MCF 10A (cell line): Measurements from ENCODE around the gene MYOM1. TPM values are rescaled to one million over a fixed set of nuclear protein-coding genes. Genes with fewer than 3 reads are reported as not detected.

Experiments
- BruUV-seq: library from RNA; stranded (reverse); fragments of 400-500 nt; replicated peaks from 2 replicates; lab custom pipeline; 2021; lab: Mats Ljungman, UMichigan
- CTCF ChIA-PET: fragments of 300-600 bp; sonication (Branson Sonifier 250); formaldehyde crosslinking; extraction: SDS; loops from one replicate; lab custom pipeline; 2021; ENCODE audit warnings: antibody characterized with exemption, inconsistent platforms; lab: Yijun Ruan, JAX
- POLR2A ChIA-PET: fragments of 300-600, 350-650 bp; sonication (Branson Sonifier 250); formaldehyde crosslinking; extraction: SDS; loops from one replicate; lab custom pipeline; 2020; ENCODE audit warnings: antibody characterized with exemption, inconsistent platforms; lab: Yijun Ruan, JAX
- DNase-seq: peaks from one replicate; pipeline ENCODE4 v3.0.0-alpha.2; 2018; ENCODE audit not compliant: unreplicated experiment
- H3K27ac Mint-ChIP-seq: one replicate; pipeline ENCODE4 v1.8.0; 2022; ENCODE audit warnings: mild to moderate bottlenecking, low read depth, mixed read lengths; ENCODE audit not compliant: unreplicated experiment
- H3K27me3 Mint-ChIP-seq: one replicate; pipeline ENCODE4 v1.8.0; 2022; ENCODE audit warnings: mixed read lengths; ENCODE audit not compliant: insufficient read depth, unreplicated experiment
- H3K36me3 Mint-ChIP-seq: one replicate; pipeline ENCODE4 v1.8.0; 2022; ENCODE audit warnings: mild to moderate bottlenecking, moderate library complexity, mixed read lengths; ENCODE audit not compliant: insufficient read depth, unreplicated experiment
- H3K4me1 Mint-ChIP-seq: one replicate; pipeline ENCODE4 v1.8.0; 2022; ENCODE audit warnings: mixed read lengths; ENCODE audit not compliant: insufficient read depth, unreplicated experiment
- H3K4me3 Mint-ChIP-seq: one replicate; pipeline ENCODE4 v1.8.0; 2022; ENCODE audit warnings: mild to moderate bottlenecking, moderate library complexity, mixed read lengths; ENCODE audit not compliant: unreplicated experiment
- H3K9me3 Mint-ChIP-seq: one replicate; pipeline ENCODE4 v1.8.0; 2022; ENCODE audit warnings: mixed read lengths; ENCODE audit not compliant: unreplicated experiment
- CTCF ChIP-seq: fragments of 200-600 bp; IDR thresholded peaks from one replicate; pipeline ENCODE4 v1.8.0; 2022; ENCODE audit warnings: antibody characterized with exemption, mild to moderate bottlenecking; ENCODE audit not compliant: unreplicated experiment
- intact Hi-C: fragments of 100-400 bp; cut with micrococcal nuclease; formaldehyde crosslinking; loops from 2 replicates; pipeline ENCODE4 v1.14.1; 2022
- total RNA-seq: library from RNA; stranded (reverse); gene quantifications from 2 replicates; pipeline ENCODE4 v1.2.3, GENCODE V29; 2022

MYOM1 gene
- total RNA-seq, 1 experiment from 2014 or later, result 0.21 TPM

GRCh38 chr18:3151399-3152264 lies 68.1 kb downstream of the MYOM1 start:
- H3K27ac Mint-ChIP-seq, result peak overlapping the region; percentile 77
- H3K36me3 Mint-ChIP-seq, result no peaks in the 10 kb centered on the region
- peak; percentile 50 for DNase-seq
- H3K4me1 Mint-ChIP-seq, result peaks cover 54% of the 10 kb centered on the region
- intact Hi-C loops, result loop anchor here (1.0 to 5.0 kb wide), 2 partner anchors 204 to 219 kb away; no protein-coding TSS in a partner anchor
- BruUV-seq, result no TSS peak
- H3K9me3 Mint-ChIP-seq, result no peaks in the 10 kb centered on the region
- CTCF ChIA-PET, result interaction anchor here (0.5 to 3.1 kb wide), 46 partner anchors 9 to 416 kb away, joined by 3 to 35 read pairs (median 4); partner anchors contain the start of gene MYL12A
- POLR2A ChIA-PET, result interaction anchor here (0.6 to 3.1 kb wide), 6 partner anchors 15 to 204 kb away, joined by 3 to 23 read pairs (median 4); partner anchors contain the start of gene MYL12A
- H3K27me3 Mint-ChIP-seq, result no peaks in the 10 kb centered on the region
- TF ChIP-seq CTCF, result peak; percentile 71
- H3K4me3 Mint-ChIP-seq, result no peak overlapping the region

- DNase-seq, result no peak
- CTCF ChIA-PET, result interaction anchor here (0.6 to 3.1 kb wide), 9 partner anchors 13 to 734 kb away, joined by 3 to 35 read pairs (median 5); partner anchors contain the start of gene MYL12A
- H3K27ac Mint-ChIP-seq, result no peak overlapping the region
Observed at GRCh38 chr18:3150688-3151087, 69.1 kb downstream of the MYOM1 start.

GRCh38 chr18:3150274-3150673 lies 69.5 kb downstream of the MYOM1 start:
- H3K36me3 Mint-ChIP-seq, result no peaks in the 10 kb centered on the region
- peaks cover 45% of the 10 kb centered on the region for H3K4me1 Mint-ChIP-seq
- no peak for TF ChIP-seq CTCF
- ChIA-PET CTCF (interaction anchor here (0.6 to 3.1 kb wide), 7 partner anchors 13 to 1410 kb away, joined by 3 to 35 read pairs (median 5); partner anchors contain the start of gene MYL12A), POLR2A (interaction anchor here (3.1 kb wide), 1 partner anchor 97 kb away, joined by 23 read pairs; the partner anchor contains the start of gene MYL12A)
- no TSS peak for BruUV-seq
- no peak overlapping the region for H3K27ac Mint-ChIP-seq
- H3K4me3 Mint-ChIP-seq, result no peak overlapping the region
- no peak for DNase-seq
- no peaks in the 10 kb centered on the region for H3K27me3 Mint-ChIP-seq
- H3K9me3 Mint-ChIP-seq, result no peaks in the 10 kb centered on the region
- intact Hi-C loops, result loop anchor here (5.0 kb wide), 1 partner anchor 203 kb away; no protein-coding TSS in a partner anchor

More at GRCh38 chr18:3150688-3151087, 69.1 kb downstream of the MYOM1 start:
- intact Hi-C loops, result loop anchor here (1.0 to 5.0 kb wide), 2 partner anchors 203 to 218 kb away; no protein-coding TSS in a partner anchor
- TF ChIP-seq CTCF, result no peak
- Mint-ChIP-seq H3K27me3 (no peaks in the 10 kb centered on the region), H3K9me3 (no peaks in the 10 kb centered on the region), H3K4me3 (no peak overlapping the region), H3K4me1 (peaks cover 49% of the 10 kb centered on the region), H3K36me3 (no peaks in the 10 kb centered on the region)
- no TSS peak for BruUV-seq
- POLR2A ChIA-PET, result interaction anchor here (0.6 to 3.1 kb wide), 2 partner anchors 16 to 97 kb away, joined by 4 to 23 read pairs; partner anchors contain the start of gene MYL12A
